Neural progenitor cell (in vitro differentiated cells): Measurements from ENCODE around the gene TAC3.

Source experiments
- EZH2 ChIP-seq: fragments of 200-600 bp; sonication (generic); IDR thresholded peaks from 2 replicates; pipeline ENCODE4 v1.6.1; 2017; ENCODE audit warnings: antibody characterized with exemption, mild to moderate bottlenecking, moderate library complexity
- EZH2phosphoT487 ChIP-seq: fragments of 200-600 bp; sonication (generic); IDR thresholded peaks from 2 replicates; pipeline ENCODE4 v1.6.1; 2017; ENCODE audit warnings: antibody characterized with exemption
- TF ChIP-seq, protein P1 (sequence below): fragments of 200-600 bp; sonication (generic); IDR thresholded peaks from 2 replicates; pipeline ENCODE4 v1.5.1; 2017; ENCODE audit warnings: antibody characterized with exemption, mild to moderate bottlenecking

DNA sequence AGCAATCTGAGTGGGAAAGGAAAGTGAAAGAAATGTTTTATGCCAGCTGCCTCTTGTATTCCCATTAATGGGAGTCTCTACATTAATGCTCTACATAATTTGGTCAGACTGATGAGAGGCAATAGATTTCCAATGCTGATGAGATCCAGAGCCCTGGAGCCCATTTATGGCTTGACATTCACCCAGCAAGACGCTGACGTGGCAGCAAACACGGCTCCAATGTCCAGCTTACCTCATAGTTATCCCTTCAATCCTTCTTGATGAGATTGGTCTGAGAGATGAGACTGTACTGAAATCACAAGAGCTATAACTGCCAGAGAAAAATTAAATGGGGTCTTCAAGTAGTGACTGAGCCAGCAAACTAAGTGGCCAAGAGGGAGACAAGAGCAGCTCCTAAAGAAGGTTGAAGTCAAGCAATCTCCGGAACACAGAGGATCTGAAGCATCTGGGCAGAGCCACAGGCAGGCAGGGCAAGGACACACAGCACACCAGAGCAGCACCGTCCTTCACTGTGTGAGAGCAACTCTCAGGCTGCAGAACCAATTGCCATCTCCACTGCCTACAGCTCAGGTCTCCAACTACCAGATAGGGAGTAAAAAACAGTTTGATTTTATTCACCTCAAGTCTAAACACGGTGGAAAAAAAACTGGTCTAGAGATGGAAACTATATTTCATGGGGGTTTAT lies 40.9 kb upstream of the TAC3 start:
- TF ChIP-seq, protein P1, sequence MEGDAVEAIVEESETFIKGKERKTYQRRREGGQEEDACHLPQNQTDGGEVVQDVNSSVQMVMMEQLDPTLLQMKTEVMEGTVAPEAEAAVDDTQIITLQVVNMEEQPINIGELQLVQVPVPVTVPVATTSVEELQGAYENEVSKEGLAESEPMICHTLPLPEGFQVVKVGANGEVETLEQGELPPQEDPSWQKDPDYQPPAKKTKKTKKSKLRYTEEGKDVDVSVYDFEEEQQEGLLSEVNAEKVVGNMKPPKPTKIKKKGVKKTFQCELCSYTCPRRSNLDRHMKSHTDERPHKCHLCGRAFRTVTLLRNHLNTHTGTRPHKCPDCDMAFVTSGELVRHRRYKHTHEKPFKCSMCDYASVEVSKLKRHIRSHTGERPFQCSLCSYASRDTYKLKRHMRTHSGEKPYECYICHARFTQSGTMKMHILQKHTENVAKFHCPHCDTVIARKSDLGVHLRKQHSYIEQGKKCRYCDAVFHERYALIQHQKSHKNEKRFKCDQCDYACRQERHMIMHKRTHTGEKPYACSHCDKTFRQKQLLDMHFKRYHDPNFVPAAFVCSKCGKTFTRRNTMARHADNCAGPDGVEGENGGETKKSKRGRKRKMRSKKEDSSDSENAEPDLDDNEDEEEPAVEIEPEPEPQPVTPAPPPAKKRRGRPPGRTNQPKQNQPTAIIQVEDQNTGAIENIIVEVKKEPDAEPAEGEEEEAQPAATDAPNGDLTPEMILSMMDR = no peak
- TF ChIP-seq EZH2phosphoT487 = no peak
- no peak for TF ChIP-seq EZH2
